Urothelium cell line (cell line): ENCODE results near the gene WDR26.

ENCODE experiments used
- DNase-seq: peaks from one replicate; pipeline ENCODE4 v3.0.0; 2011; ENCODE audit warnings: low spot score, mixed read lengths
- FAIRE-seq: peaks from 2 replicates; lab custom pipeline; 2011; peaks lifted over from hg19 to GRCh38; lab: Jason Lieb, UNC

Gene WDR26

DNA sequence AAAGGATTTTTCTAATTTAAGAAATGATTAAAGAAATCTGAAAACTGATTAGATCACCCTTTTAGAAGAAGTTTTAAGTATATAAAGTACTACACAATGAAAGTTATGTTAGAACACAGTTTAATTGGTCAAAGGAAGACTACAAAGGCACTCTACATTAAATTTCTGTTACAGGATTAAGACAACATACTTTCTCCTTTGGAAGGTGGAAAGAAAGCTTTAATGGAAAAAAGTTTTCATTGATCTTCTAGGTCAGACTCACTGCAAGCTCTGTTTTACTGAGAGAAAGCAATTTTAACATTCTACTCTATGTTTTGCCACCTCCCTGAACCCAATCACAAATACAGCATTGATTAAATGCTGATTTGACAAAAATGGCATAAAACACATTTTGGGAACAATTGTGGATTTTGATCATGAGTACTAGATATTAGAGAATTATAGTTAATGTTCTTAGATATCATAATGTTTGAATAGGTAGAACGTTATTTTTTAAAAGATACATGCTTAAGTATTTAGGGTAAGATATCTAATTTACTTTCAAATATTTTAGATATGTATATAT lies 32.0 kb downstream of the WDR26 start:
- FAIRE-seq, result no peak
- DNase-seq, result no peak

DNA sequence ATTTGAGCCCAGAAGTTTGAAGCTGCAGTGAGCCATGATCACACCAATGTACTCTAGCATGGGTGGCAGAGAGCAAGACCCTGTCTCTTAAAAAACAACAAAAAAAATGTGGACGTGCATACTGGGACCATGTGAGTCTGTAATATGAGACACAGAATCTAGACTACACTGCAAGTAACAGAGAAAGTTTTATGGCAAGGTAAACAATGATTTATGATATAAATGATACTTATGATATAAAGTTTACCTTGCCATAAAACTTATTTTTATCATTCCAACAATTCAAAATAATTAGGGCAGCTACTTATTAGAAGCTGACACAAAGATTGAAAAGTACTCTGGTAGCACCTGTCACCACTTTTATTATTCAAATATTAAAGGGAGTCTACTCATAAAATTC lies 34.7 kb downstream of the WDR26 start:
- FAIRE-seq (no peak), DNase-seq (no peak)

DNA sequence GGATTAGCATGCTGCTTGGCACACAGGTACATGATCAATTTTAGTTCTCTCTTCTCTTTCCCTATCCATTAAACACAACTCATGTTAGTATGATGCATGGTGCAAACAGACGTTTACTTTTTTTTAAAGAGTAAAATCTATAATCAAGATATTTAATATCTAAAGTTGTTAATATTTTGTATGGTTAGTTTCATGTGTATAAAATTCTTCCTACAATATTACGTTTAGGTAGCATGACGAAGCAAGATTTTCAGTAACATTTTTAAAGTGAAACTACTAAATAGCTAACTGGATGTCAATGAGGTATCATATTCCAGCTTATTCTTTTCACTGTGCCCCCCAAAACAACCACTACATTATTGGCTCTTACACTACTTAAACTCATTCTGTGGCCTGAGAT lies 41.3 kb downstream of the WDR26 start:
- FAIRE-seq (no peak), DNase-seq (no peak)

DNA sequence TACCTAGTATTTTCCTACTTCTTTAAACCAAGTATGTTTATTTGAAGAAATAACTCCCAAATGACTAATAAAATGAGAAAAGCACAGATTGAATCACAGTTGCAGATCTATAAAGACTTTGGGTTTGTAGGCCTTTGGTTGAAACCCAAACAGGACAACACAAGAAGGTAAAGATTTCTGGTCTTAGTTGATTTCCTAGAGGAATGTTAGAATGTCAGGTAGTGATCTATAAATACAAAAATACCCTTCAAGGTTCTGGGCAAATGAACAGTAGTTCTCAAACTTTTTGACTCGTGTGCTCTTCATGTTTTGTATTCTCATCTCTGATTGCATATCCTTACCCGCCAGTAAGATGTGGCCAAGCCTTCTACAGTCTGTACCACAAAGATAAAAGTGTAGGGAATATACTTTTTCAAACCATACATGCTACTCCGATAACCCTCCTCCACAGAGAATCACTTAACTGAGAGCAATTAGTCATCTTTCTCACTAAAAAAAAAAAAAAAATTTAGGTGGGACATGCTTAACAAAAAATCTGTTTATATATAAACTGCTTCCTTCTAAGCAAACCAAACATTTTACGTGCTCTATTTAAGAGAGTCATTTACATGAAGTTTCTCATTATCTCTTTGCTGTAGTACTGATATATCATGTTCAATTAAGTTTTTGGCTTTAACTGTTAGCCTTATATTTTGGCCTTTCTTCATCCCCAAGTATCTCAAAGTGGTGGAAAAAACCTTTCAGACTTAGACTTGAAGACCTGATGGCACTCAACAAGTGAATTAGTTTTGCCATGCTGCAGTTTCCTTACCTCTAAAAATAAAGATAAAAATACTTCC lies 42.0 kb downstream of the WDR26 start:
- DNase-seq (no peak), FAIRE-seq (no peak)

DNA sequence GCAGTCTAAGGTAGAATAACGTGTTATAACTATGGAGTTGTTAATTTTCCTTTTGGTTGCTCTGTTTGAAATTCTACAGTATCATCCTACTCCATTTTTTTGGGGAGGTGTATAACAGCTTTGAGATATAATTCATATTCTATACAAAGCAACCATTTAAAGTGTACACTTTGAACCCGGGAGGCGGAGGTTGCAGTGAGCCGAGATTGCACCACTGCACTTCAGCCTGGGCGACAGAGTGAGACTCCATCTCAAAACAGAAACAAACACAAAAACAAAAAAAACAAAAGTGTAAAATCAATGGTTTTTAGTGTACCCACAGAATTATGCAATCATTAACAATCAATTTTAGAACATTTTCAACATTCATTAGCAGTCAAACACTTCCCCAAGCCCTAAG lies 44.1 kb downstream of the WDR26 start:
- FAIRE-seq (no peak), DNase-seq (no peak)

DNA sequence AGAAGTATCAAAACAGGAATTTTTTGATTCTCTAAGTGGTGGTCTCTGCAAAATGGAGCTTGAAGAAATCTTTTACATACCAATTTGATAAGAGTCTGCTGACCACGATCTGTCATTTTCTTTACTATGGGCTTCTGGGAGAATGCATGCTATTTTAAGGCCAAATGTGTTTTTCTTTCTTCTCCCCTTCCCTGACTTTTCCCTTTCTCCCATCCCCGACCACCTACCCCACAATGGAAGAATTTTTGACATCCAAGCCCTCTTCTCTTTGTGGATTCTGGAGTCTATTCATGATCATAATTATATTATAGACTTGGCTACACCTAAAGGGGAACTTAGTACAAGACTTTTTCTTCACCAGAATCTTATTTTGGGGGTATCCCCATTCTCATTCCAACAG lies 46.7 kb downstream of the WDR26 start:
- DNase-seq (no peak), FAIRE-seq (no peak)

DNA sequence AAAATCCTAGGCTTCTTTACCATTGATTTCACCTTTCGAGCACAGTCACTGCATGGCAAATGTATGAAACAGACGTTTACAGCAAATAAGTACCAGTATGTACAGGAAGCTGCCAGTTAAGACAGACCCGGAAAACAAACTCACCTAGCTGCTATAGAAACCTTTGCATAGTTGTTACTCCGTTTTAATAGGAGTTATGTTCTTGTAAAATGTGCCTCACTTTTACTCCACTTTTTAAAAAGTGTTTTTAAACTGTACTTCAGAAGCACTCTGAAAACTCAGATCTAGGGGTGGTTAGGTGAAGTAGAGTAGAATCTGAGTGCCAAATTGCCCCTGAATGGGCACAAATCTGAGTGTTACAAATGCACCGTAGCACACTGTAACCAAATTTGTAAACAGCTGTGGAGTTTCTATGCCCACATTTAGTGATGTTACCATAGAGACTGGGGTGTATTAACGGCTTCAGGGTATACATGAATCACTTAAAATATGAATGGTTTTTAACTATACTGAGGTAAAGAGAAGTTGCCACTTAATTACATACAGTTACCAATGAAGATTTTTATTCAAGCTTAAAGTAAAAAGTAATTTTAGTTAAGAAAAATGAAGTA lies 47.2 kb downstream of the WDR26 start:
- no peak for DNase-seq
- no peak for FAIRE-seq

DNA sequence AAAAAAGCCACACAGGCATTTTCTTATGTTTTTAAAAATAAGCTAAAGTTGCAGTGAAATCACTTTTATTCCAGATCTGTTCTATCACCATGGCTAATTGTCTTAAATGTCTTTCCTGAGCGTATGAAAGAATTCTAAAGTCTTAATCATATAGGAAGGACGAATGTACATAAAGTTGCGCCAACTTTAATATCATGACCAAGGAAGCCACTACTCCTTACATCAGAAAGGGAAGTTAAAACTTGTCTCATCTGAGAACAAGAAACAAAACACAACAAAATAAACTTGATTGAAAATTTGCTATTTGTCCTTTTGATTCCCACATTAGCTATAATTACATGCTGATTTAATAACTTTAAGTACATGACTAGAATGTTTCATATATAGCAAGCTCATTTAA lies 51.4 kb downstream of the WDR26 start:
- DNase-seq, result no peak
- FAIRE-seq, result no peak

DNA sequence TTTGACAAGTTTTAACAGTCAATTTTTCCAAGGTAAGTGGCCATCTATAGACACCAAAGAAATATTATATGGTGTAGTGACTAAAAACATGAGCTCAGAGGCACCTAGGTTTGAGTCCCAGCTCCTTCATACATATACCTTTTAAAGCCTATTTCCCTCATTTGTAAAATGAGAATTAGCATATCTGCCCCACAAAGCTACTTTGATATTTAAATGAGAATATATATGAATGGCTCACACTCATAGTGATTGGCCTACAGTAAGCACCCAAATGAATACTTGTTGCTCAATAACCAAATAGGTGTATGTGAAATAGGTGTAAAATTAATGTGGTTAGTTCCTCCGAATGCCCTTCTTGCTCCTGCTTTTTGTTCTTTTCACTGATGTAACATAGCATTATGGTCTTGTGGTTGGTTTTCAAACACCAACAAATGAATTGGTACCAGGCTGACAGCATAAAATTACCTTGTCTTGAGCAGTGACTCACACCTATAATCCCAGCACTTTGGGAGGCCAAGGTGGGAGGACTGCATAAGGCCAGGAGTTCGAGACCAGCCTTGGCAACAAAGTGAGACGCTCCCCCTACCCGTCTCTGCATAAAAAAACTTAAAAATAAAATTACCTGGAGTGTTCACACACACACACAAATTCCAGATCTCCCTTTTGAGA lies 52.6 kb downstream of the WDR26 start:
- no peak for FAIRE-seq
- no peak for DNase-seq

DNA sequence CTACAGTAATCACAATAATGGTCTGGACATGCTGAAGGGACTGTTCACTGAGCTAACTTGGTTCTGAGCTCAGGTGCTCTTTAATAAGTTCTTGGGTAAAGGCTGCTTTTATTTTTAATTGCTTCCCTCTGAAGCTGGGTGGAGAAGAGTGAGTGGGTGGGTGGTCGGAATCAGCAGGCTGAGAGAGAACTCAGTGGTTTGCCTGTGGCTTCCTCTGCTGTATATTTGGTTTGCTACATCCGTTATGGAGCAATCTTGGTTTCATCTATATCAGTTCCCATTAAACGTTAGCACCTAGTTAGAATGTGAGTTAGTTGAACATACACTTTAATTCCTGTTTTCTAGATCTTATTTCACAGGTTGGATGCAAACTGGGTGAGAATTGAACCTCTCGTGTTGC lies 54.6 kb downstream of the WDR26 start:
- FAIRE-seq (no peak), DNase-seq (no peak)

DNA sequence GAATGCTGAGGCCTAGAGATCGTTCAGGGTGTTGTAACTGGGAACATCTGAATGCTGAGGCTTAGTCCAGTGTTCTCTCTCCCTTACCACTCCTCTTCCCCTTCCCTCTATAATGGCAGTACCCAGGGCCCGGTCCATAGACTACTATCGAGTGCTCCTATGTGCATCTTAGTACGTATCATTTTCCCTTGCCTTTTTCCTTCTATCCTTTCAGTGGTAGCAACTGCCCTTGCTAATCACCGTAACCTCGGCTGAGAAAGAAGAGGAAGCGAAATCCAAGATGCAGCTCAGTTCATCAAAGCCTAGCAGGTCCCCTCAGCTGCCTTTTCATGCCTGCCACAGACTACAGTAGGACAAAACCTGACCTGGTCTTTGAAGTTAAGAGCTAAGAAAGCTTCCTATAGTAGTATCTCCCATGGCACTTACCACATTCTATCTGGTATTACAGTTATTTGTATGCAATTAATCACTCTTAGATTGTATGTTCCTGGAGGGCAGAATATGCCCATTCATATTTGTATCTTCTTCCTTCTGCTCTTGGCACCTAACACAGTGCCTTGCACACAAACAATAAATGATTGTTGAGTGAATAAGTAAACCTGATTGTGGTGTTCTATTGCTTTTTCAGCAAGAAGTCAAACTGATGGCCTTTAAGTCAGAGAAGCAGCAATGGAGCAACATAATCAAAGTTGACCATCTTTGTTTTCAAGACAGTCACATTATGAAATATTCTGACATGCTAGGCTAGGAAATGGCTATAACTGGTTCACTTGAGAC lies 55.6 kb downstream of the WDR26 start:
- DNase-seq (no peak), FAIRE-seq (no peak)

DNA sequence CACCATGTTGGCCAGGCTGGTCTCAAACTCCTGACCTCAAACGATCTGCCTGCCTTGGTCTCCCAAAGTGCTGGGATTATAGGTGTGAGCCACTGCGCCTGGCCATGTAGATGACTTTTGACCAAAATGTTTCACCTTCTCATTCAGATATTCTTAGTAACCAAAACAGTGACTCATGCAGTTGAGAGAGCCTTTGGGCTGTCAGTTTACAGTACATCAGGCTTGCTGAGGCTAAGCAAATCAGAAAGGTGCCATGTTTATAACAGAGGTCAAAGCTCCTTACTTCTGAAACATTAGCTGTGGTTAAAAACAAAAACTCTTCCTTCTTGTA lies 57.0 kb downstream of the WDR26 start:
- FAIRE-seq (no peak), DNase-seq (peak; percentile 6)

DNA sequence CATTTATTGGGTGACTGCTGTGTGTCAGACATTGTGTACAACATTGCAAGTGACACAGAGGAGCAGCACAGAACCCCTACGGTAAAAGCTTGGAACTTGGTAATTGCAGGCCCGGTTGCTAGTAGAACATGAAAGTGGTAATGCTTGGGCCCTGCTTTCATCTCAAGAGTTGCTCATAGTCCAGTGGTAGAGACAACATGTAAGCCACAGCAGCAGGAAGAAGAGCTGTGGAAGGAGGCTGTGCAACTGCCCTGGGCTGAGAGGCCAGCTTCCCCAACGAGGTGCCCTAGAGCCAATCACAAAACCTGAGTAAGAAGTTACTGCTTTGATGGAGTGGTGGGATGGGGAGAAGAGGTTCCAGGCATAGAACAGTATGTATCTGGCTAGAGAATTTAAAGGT lies 59.5 kb downstream of the WDR26 start:
- no peak for FAIRE-seq
- no peak for DNase-seq

DNA sequence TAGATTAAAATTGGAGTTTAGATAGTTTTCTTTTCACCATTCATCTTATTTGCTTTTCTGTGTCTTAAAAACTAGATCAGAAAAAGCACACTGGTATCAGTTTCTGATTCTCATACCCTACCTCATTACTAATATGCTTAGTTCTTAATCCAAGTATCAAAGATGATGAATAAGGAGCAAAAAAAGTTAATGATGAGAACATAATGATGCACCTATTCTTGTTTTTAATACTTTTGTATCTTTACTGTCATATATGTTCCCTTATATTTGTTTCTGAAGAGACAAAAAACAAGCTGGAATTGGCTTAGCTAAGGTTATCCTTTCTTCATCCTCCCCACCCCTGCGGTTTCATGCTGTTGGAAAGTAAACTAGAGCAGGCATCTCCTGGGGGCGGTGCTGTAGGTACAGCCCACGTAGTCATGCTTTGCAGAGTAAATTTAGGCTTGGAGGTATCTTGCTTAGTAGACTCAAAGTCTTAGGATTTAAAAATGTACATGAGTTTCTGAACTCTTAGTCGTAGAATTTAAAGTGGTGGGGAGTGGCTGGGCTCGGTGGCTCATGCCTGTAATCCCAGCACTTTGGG lies 61.5 kb downstream of the WDR26 start:
- no peak for FAIRE-seq
- no peak for DNase-seq

DNA sequence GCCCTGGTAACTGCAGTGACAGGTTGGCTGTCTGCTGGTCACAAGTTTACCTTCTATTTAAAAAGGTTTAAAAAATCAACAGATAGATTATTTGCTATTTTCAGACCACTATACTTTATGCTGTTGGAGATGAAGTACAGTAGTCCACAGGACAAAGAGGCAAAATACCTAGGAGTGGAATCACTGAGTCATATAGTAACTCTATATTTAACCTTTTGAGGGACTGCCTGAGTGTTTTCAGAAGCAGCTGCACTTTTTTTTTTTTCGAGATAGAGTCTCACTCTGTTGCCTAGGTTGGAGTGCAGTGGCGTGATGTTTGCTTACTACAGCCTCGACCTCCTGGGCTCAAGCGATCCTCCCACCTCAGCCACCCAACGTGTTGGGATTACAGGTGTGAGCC lies 66.2 kb downstream of the WDR26 start:
- FAIRE-seq (no peak), DNase-seq (no peak)

DNA sequence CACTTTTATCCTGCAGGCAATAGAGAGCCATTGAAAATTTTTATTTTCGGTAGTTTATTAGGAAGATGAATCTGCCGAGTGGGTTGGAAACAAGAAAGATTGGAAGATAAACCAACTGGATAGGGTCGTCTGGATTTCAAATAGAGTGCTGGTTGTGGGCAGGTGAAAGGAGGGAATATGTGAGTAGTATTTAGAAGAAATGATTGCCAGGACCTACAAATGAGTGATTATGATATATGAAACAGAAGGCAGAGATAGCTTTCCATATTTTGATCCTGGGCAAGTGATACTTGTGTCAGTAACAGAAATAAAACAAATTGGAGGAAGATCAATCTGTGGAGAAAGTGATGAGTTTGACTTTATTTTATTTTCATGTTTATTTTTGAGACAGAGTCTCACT lies 75.4 kb downstream of the WDR26 start:
- DNase-seq, result no peak
- no peak for FAIRE-seq

DNA sequence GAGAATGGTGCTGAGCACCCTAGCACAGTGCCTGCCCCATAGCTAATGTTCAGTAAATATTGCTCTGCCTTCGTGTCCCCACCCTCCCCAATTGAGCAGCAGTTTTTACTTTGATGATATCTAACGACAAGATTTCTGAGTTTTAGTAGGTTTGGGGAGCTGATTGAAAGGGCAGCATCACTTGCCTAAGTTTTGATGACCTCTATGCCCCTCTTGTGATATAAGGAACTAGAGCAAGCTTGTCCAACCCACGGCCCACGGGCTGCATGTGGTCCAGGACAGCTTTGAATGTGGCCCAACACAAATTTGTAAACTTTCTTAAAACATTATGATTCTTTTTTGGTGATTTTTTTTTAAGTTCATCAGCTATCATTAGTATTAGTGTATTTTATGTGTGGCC lies 76.4 kb downstream of the WDR26 start:
- FAIRE-seq, result no peak

DNA sequence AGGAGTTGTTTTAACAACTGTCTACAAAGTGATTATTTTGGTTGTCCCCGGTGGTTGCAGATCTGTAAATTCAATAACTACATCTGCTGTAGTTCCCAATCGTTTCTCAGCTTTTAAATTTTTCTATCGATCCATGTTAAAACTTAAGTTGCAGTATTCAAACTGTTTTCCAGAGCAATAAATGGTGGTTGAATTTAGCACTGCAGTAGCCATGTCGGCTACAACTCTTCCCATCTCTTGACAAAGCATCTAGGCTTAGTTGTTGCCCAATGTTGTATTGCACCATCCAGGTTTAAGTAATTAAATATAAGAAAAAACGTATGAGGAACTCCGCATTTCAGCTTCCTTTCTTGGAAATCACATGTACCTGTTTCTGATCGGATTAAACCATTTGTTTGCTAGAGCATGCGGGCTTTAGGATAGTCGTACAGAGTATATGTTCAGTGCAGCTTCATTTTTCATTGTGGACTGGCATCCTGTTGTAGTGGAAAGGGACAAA lies 76.9 kb downstream of the WDR26 start:
- DNase-seq (peak; percentile 11), FAIRE-seq (no peak)

More for the DNA sequence above, 76.4 kb downstream of the WDR26 start:
- no peak for DNase-seq

DNA sequence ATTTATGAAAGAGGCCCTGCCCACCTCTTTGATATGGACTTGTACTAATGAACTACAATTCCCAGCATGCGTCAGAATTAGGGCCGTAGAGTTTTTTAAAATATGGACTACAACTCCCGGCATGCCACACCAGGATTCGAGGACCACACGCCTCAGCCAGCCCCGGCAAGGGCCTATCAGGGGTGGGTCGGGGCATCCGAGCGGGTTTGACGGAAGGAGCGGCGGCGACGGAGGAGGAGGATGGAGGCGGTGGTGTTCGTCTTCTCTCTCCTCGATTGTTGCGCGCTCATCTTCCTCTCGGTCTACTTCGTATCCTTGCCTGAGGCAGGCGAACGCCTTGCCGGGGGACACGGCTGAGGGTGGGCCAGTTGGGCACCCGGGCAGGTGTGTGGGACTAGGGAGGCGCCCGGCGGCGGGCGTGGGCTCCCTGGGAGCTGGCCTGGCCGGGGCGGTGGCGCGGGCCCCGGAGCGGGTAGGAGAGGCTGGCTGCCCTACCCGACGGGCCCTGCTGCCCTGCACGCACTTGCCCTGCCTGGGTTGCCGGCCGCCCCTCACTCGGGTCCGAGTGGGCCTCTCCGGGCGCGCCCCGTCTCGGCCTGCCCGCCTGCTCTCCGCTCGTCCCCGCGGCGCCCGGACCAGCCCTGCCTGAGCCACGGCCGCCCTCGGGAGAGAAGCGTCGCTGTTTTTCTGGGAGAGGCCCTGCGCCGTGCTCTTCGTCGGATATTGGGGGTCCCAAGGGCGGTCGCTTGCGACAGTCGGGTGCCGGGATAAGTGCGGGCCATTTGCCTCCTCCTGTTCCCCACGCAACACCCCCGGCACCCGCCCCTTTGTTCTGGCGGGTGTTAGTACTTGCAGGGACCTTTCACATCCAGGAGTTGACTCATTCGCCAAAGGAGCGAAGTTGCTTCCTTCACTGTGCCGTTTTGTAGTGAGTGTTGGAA lies 77.6 kb downstream of the WDR26 start, which contains the start of gene CNIH4:
Gene CNIH4 (plus strand): TSS at position 195 of the 941 bp plus-strand sequence. CDS start 46 bp downstream, at position 241.
- FAIRE-seq (peak; percentile 5), DNase-seq (peak; percentile 94)
